Activated CD8-positive, alpha-beta T cell treated with anti-CD3 and anti-CD28 coated beads for 36 hours (primary cell): ENCODE results near the gene MYO1D. TPM values are rescaled to one million over a fixed set of nuclear protein-coding genes. Genes with fewer than 3 reads are reported as not detected.

ENCODE experiments used
- ATAC-seq: fragments of 200-7000 bp; cut with Tn5 transposase; one replicate; pipeline ENCODE4 v1.10.0; 2021; ENCODE audit warnings: mild to moderate bottlenecking, moderate library complexity
- CTCF ChIA-PET: fragments of 350-600 bp; sonication (Branson Sonifier 250); formaldehyde crosslinking; loops from one replicate; lab custom pipeline; 2021; ENCODE audit warnings: antibody characterized with exemption; lab: Charles Lee
- POLR2A ChIA-PET: fragments of 350-600 bp; sonication (Branson Sonifier 250); formaldehyde crosslinking; loops from one replicate; lab custom pipeline; 2021; ENCODE audit warnings: antibody characterized with exemption; lab: Charles Lee
- DNase-seq: peaks from one replicate; pipeline ENCODE4 v3.0.0-alpha.2; 2020
- H3K27ac Mint-ChIP-seq: one replicate; pipeline ENCODE4 v1.8.0; 2021; ENCODE audit warnings: mild to moderate bottlenecking, mixed read lengths
- H3K27me3 Mint-ChIP-seq: one replicate; pipeline ENCODE4 v1.8.0; 2021; ENCODE audit warnings: mixed read lengths
- H3K36me3 Mint-ChIP-seq: one replicate; pipeline ENCODE4 v1.8.0; 2021; ENCODE audit warnings: low read depth, mixed read lengths
- H3K4me1 Mint-ChIP-seq: one replicate; pipeline ENCODE4 v1.8.0; 2021; ENCODE audit warnings: low read depth, mixed read lengths
- H3K4me3 Mint-ChIP-seq: one replicate; pipeline ENCODE4 v1.8.0; 2021; ENCODE audit warnings: mild to moderate bottlenecking, moderate library complexity, mixed read lengths
- H3K9me3 Mint-ChIP-seq: one replicate; pipeline ENCODE4 v1.8.0; 2021; ENCODE audit warnings: mixed read lengths
- intact Hi-C: fragments of 100-400 bp; cut with micrococcal nuclease; formaldehyde crosslinking; loops from one replicate; pipeline ENCODE4 v1.10.0; 2022
- total RNA-seq, 2 experiments: library from RNA; stranded (reverse); gene quantifications; one replicate each; pipeline ENCODE4 v1.2.3, GENCODE V29; 2021
- TF ChIP-seq, protein P1 (sequence below): fragments of 200-600 bp; IDR thresholded peaks from one replicate; pipeline ENCODE4 v1.8.0; 2022; ENCODE audit warnings: antibody characterized with exemption, mild to moderate bottlenecking

MYO1D gene
- total RNA-seq, 2 experiments from 2014 or later = 8.3 to 9.2 TPM

DNA sequence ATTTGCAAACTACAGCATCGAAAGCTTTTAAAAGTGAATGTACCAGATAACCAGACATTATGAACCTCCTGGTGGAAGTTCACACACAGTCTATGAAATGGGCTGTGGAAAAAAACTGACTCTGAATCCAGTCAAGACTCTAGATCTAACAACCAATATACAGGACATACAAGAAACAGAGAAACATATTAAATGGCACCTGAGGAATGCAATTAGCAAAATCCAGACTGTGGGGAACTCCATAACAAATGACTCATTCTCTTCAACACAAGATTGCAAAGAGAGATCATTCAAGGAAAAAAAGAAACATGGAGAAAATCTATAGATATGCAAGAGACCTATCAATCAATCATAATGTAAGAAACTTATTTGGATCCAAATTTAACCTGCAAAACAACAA, 119.0 kb downstream of the MYO1D start:
- no peaks in the 10 kb centered on the region for H3K9me3 Mint-ChIP-seq
- intact Hi-C loops = loop anchor here (10.0 kb wide), 1 partner anchor 273 kb away; the partner anchor contains the start of gene CDK5R1
- CTCF ChIA-PET = interaction anchor here (0.6 to 2.2 kb wide), 5 partner anchors 9 to 296 kb away, joined by 3 to 31 read pairs (median 4); partner anchors contain the start of gene MYO1D
- H3K27ac Mint-ChIP-seq = no peak overlapping the region
- TF ChIP-seq, protein P1, sequence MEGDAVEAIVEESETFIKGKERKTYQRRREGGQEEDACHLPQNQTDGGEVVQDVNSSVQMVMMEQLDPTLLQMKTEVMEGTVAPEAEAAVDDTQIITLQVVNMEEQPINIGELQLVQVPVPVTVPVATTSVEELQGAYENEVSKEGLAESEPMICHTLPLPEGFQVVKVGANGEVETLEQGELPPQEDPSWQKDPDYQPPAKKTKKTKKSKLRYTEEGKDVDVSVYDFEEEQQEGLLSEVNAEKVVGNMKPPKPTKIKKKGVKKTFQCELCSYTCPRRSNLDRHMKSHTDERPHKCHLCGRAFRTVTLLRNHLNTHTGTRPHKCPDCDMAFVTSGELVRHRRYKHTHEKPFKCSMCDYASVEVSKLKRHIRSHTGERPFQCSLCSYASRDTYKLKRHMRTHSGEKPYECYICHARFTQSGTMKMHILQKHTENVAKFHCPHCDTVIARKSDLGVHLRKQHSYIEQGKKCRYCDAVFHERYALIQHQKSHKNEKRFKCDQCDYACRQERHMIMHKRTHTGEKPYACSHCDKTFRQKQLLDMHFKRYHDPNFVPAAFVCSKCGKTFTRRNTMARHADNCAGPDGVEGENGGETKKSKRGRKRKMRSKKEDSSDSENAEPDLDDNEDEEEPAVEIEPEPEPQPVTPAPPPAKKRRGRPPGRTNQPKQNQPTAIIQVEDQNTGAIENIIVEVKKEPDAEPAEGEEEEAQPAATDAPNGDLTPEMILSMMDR = no peak
- POLR2A ChIA-PET = no interaction called here
- H3K4me3 Mint-ChIP-seq = no peak overlapping the region
- DNase-seq (no peak), ATAC-seq (no peak)
- H3K27me3 Mint-ChIP-seq = no peaks in the 10 kb centered on the region
- H3K36me3 Mint-ChIP-seq = no peaks in the 10 kb centered on the region
- H3K4me1 Mint-ChIP-seq = peaks cover 15% of the 10 kb centered on the region

DNA sequence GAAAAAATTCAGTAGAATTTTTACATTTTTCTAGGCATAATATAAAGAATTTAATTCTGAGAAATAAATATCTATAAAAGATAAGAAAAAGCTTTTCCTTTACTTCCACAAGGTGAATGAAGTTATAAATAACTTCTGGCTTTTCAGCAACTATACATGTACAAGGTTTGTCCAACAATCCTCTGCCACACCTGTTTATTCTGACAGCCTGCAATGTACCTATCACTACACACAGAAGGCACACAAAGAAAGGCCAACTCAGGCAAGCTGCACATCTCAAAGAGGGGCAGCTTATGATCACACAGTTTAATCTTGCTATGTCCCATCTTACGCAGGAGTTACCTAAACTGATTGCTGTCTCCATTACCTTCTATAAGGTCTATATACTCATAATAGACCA, 120.2 kb downstream of the MYO1D start:
- Mint-ChIP-seq H3K4me3 (no peak overlapping the region), H3K9me3 (no peaks in the 10 kb centered on the region), H3K27me3 (no peaks in the 10 kb centered on the region), H3K4me1 (peaks cover 15% of the 10 kb centered on the region), H3K27ac (no peak overlapping the region), H3K36me3 (no peaks in the 10 kb centered on the region)
- ATAC-seq (no peak), DNase-seq (no peak)
- ChIA-PET POLR2A (no interaction called here), CTCF (interaction anchor here (2.2 kb wide), 2 partner anchors 97 to 294 kb away, joined by 9 to 31 read pairs; no protein-coding TSS in a partner anchor)
- TF ChIP-seq, protein P1 = no peak
- intact Hi-C loops = loop anchor here (10.0 kb wide), 1 partner anchor 272 kb away; the partner anchor contains the start of gene CDK5R1

DNA sequence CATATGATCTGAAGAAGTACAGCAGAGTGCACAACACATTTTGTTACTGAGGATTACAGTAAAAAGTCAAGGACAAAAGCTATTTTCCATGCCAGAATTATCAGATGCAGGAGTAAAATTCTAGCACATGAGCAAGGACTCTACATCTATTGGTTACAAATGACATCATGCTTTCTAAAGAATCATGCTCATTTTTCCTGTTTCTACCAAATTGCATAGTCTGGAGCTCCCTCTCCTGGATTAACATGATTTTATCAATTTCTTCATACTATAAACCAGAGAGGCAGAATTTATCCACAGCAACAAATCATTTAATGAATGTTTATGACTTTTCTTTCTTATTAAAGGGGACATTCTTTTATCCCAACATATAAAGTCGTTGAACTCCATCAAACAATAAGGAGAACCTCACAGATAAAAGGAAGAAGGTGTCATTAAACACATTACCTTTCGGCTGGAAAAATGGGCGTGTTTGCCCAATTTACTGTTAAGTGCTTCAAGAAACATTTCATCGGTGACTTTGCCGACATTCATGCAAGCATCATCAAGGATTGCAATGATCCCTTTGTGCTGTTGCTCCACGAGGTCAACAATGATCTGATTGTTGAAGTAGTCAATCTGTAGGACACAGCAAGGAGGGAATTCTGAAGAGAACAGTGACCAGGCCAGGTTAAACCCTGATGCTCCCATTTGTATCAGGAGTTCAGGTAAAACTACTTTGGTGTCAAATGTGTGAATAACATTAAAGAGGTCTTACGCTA, 121.7 kb downstream of the MYO1D start:
- no peak overlapping the region for H3K27ac Mint-ChIP-seq
- DNase-seq = no peak
- peak; percentile 69 for ATAC-seq
- intact Hi-C loops = loop anchor here (10.0 kb wide), 1 partner anchor 270 kb away; the partner anchor contains the start of gene CDK5R1
- ChIA-PET CTCF (interaction anchor here (0.7 to 1.9 kb wide), 6 partner anchors 10 to 292 kb away, joined by 3 to 12 read pairs (median 5); no protein-coding TSS in a partner anchor), POLR2A (no interaction called here)
- H3K9me3 Mint-ChIP-seq = no peaks in the 10 kb centered on the region
- no peak overlapping the region for H3K4me3 Mint-ChIP-seq
- no peaks in the 10 kb centered on the region for H3K36me3 Mint-ChIP-seq
- peaks cover 15% of the 10 kb centered on the region for H3K4me1 Mint-ChIP-seq
- no peaks in the 10 kb centered on the region for H3K27me3 Mint-ChIP-seq
- TF ChIP-seq, protein P1 = peak; percentile 59

DNA sequence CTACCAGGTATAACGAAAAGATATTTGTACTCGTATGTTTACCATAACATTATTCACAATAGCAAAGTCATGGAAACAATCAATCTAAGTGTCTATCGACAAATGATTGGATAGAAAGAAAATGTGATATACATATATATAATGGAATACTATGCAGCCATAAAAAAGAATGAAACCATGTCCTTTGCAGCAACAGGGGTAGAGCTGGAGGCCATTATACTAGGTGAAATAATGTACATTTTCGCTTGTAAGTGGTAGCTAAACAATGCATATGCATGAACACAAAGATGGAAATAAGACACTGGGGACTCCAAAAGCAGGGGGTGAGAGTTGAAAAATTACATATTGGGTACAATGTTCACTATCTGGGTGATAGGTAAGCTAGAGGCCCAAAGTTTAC, 124.0 kb downstream of the MYO1D start:
- Mint-ChIP-seq H3K36me3 (no peaks in the 10 kb centered on the region), H3K9me3 (no peaks in the 10 kb centered on the region), H3K27ac (no peak overlapping the region), H3K27me3 (no peaks in the 10 kb centered on the region), H3K4me3 (no peak overlapping the region), H3K4me1 (peaks cover 3% of the 10 kb centered on the region)
- intact Hi-C loops = loop anchor here (10.0 kb wide), 1 partner anchor 268 kb away; the partner anchor contains the start of gene CDK5R1
- DNase-seq (no peak), ATAC-seq (no peak)
- ChIA-PET CTCF (interaction anchor here (1.1 kb wide), 1 partner anchor 94 kb away, joined by 3 read pairs; no protein-coding TSS in a partner anchor), POLR2A (interaction anchor here (1.3 kb wide), 1 partner anchor 266 kb away, joined by 3 read pairs; the partner anchor contains the start of gene CDK5R1)
- TF ChIP-seq, protein P1 = no peak

DNA sequence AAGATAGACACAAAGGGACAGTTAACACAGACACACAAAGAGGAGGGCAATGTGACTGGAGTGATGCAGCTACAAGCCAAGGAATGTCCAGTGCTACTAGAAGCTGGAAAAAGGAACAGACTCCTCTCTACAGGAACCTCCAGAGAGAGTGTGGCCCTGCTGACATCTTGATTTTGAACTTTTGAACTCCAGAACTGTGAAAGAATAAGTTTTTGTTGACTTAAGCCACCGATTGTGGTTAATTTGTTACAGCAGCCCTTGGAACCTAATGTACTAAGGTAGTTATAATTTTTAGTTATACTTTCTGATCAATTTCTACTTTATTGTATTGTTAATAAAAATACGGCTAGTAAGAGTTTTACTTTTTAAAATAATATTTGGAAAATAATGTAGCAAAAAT, 129.1 kb downstream of the MYO1D start:
- Mint-ChIP-seq H3K27me3 (no peaks in the 10 kb centered on the region), H3K9me3 (no peaks in the 10 kb centered on the region), H3K4me1 (no peaks in the 10 kb centered on the region), H3K36me3 (no peaks in the 10 kb centered on the region), H3K27ac (no peak overlapping the region), H3K4me3 (no peak overlapping the region)
- POLR2A ChIA-PET = no interaction called here
- CTCF ChIA-PET = interaction anchor here (1.4 kb wide), 2 partner anchors 89 to 286 kb away, joined by 5 read pairs; no protein-coding TSS in a partner anchor
- no peak for DNase-seq
- intact Hi-C loops = no loop called here
- ATAC-seq = no peak
- TF ChIP-seq, protein P1 = no peak
